Measurements from ENCODE around the gene PRR19.

GRCh38 chr19:42301646-42302203 lies at the start of gene PRR19:
- TF ChIP-seq CTCF (IDR thresholded peaks at IDR 0.05) (no peak), POLR2AphosphoS5 (IDR thresholded peaks at IDR 0.05) (no peak)

All from suprapubic skin (tissue), 3 donors.